H7 (cell line): ENCODE results near the gene SCAI. TPM values are rescaled to one million over a fixed set of nuclear protein-coding genes. Genes with fewer than 3 reads are reported as not detected.
"Not testable (repeated sequence)": the region's sequence is repeated elsewhere in the genome, so short reads cannot be mapped to it uniquely, and the experiment has no call there.

Source experiments
- DNase-seq: peaks from one replicate; pipeline ENCODE4 v3.0.0; 2012
- H3K27me3 ChIP-seq: 2 replicates; pipeline ENCODE4 v1.6.0; 2011; ENCODE audit warnings: mild to moderate bottlenecking, low read length; ENCODE audit not compliant: control insufficient read depth, insufficient read depth
- H3K36me3 ChIP-seq: replicated peaks from 2 replicates; pipeline ENCODE4 v1.5.1; 2011; ENCODE audit warnings: low read length; ENCODE audit not compliant: control insufficient read depth, insufficient read depth
- H3K4me3 ChIP-seq: 2 replicates; pipeline ENCODE4 v1.5.1; 2011; ENCODE audit warnings: low read depth, mild to moderate bottlenecking, control low read depth, low read length, moderate library complexity; ENCODE audit not compliant: insufficient read depth
- total RNA-seq: library from RNA; depleted of rRNA; stranded (reverse); fragments of >200 nt; shearing (Covaris generic); gene quantifications from 2 replicates; pipeline ENCODE4 v1.2.3, GENCODE V29; 2014

The SCAI gene
- total RNA-seq, 1 experiment from 2014 or later: 6.4 TPM

GRCh38 chr9:124941679-124942561 lies 201.4 kb downstream of the SCAI start:
- DNase-seq: peak; percentile 22
- H3K4me3 ChIP-seq: peak overlapping the region; percentile 79
- no peaks in the 10 kb centered on the region for H3K27me3 ChIP-seq
- no peaks in the 10 kb centered on the region for H3K36me3 ChIP-seq

- Histone ChIP-seq H3K4me3 (peak within 1 kb of the TSS; percentile 79), H3K36me3 (no peaks in the 10 kb centered on the region), H3K27me3 (no peaks in the 10 kb centered on the region)
- DNase-seq: peak; percentile 98
Measured at GRCh38 chr9:124940894-124941678, 202.2 kb downstream of the SCAI start, which contains the start of gene GOLGA1. GOLGA1 (minus strand) TSS chr9:124941083; CDS start chr9:124938711, 2,372 bp downstream.

GRCh38 chr9:124940521-124940893 lies 202.8 kb downstream of the SCAI start:
- no peaks in the 10 kb centered on the region for H3K36me3 ChIP-seq
- H3K4me3 ChIP-seq: peak overlapping the region; percentile 79
- no peak for DNase-seq
- no peaks in the 10 kb centered on the region for H3K27me3 ChIP-seq

- Histone ChIP-seq H3K4me3 (peak overlapping the region; percentile 79), H3K27me3 (no peaks in the 10 kb centered on the region), H3K36me3 (no peaks in the 10 kb centered on the region)
- no peak for DNase-seq
Measured at GRCh38 chr9:124939944-124940343, 203.4 kb downstream of the SCAI start.

- Histone ChIP-seq H3K36me3 (no peaks in the 10 kb centered on the region; the same call in none of the 2 replicates), H3K4me3 (no peak overlapping the region), H3K27me3 (no peaks in the 10 kb centered on the region)
- no peak for DNase-seq
Measured at GRCh38 chr9:124934290-124934689, 209.0 kb downstream of the SCAI start.

- Histone ChIP-seq H3K27me3 (no peaks in the 10 kb centered on the region), H3K36me3 (no peaks in the 10 kb centered on the region; the same call in none of the 2 replicates), H3K4me3 (no peak overlapping the region)
- no peak for DNase-seq
Measured at GRCh38 chr9:124932333-124932732, 211.0 kb downstream of the SCAI start.

GRCh38 chr9:124929464-124929863 lies 213.9 kb downstream of the SCAI start:
- DNase-seq: no peak
- no peaks in the 10 kb centered on the region for H3K27me3 ChIP-seq
- no peaks in the 10 kb centered on the region; the same call in none of the 2 replicates for H3K36me3 ChIP-seq
- no peak overlapping the region for H3K4me3 ChIP-seq

GRCh38 chr9:124928116-124928515 lies 215.2 kb downstream of the SCAI start:
- Histone ChIP-seq H3K36me3 (no peaks in the 10 kb centered on the region; the same call in none of the 2 replicates), H3K27me3 (no peaks in the 10 kb centered on the region), H3K4me3 (no peak overlapping the region)
- DNase-seq: no peak

- not testable (repeated sequence) for H3K4me3 ChIP-seq, H3K36me3 ChIP-seq, H3K27me3 ChIP-seq, DNase-seq
Measured at GRCh38 chr9:124920394-124920793, 222.9 kb downstream of the SCAI start.

- no peak overlapping the region for H3K4me3 ChIP-seq
Measured at GRCh38 chr9:124914753-124915405, 228.4 kb downstream of the SCAI start.

GRCh38 chr9:124913378-124913777 lies 229.9 kb downstream of the SCAI start:
- H3K36me3 ChIP-seq: peaks cover 3% of the 10 kb centered on the region

More at GRCh38 chr9:124914753-124915405, 228.4 kb downstream of the SCAI start:
- Histone ChIP-seq H3K36me3 (peaks cover 3% of the 10 kb centered on the region), H3K27me3 (no peaks in the 10 kb centered on the region)
- DNase-seq: no peak

GRCh38 chr9:124911766-124912165 lies 231.6 kb downstream of the SCAI start:
- no peak overlapping the region for H3K4me3 ChIP-seq
- peaks cover 3% of the 10 kb centered on the region for H3K36me3 ChIP-seq
- no peaks in the 10 kb centered on the region for H3K27me3 ChIP-seq
- DNase-seq: no peak

More at GRCh38 chr9:124913378-124913777, 229.9 kb downstream of the SCAI start:
- H3K4me3 ChIP-seq: no peak overlapping the region
- no peaks in the 10 kb centered on the region for H3K27me3 ChIP-seq
- no peak for DNase-seq

- no peak for DNase-seq
- Histone ChIP-seq H3K27me3 (no peaks in the 10 kb centered on the region), H3K36me3 (peaks cover 3% of the 10 kb centered on the region), H3K4me3 (no peak overlapping the region)
Measured at GRCh38 chr9:124908098-124908497, 235.2 kb downstream of the SCAI start.

GRCh38 chr9:124906966-124907365 lies 236.4 kb downstream of the SCAI start:
- DNase-seq: no peak
- Histone ChIP-seq H3K4me3 (no peak overlapping the region), H3K27me3 (no peaks in the 10 kb centered on the region), H3K36me3 (peaks cover 3% of the 10 kb centered on the region)
